Breast epithelium (tissue), 3 donors: Measurements from ENCODE around the gene FSTL5.

Experiments
- CTCF ChIP-seq, 3 donors: fragments of 450-650 bp; IDR thresholded peaks; one replicate each; pipeline ENCODE4 v1.5.1; 2016 to 2017; ENCODE audit warnings: antibody characterized with exemption in 3 of 3, mild to moderate bottlenecking in 3 of 3, moderate library complexity in 3 of 3
- POLR2A ChIP-seq: fragments of 450-650 bp; IDR thresholded peaks from one replicate; pipeline ENCODE4 v1.6.1; 2016; ENCODE audit warnings: antibody characterized with exemption, mild to moderate bottlenecking, moderate library complexity

GRCh38 chr4:162140051-162140683 lies 23.6 kb downstream of the FSTL5 start:
- TF ChIP-seq POLR2A: no peak
- no peak for TF ChIP-seq CTCF (IDR thresholded peaks at IDR 0.05)
